ENCODE measurements around the gene RUSC2. TPM values are rescaled to one million over a fixed set of nuclear protein-coding genes. Genes with fewer than 3 reads are reported as not detected.
"Not testable (repeated sequence)": the region's sequence is repeated elsewhere in the genome, so short reads cannot be mapped to it uniquely, and the experiment has no call there.

Gene RUSC2
- total RNA-seq, 2 donors from 2014 or later, result 0.18 to 0.75 TPM

DNA sequence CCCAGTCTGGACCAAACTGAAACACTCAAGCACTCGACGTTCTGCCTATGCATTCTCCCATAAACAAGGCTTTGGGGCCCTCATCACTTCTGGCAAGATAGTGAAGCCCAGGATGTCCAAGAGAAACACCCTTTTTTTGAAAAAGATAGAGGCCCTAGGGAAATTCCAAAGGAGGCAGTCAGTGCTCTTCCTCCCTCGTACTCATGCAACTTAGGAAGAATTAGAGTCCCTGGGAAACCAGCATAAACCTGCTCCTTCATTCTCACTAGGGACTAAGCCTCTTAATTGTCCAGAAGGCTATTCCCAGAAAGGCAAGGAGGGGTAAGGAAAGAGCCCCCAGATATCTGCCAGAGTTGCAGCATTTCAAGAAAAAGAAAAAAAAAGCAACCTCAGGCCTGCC, 7.8 kb upstream of the RUSC2 start:
- peaks cover 25% of the 10 kb centered on the region for H3K27me3 Mint-ChIP-seq
- H3K4me1 Mint-ChIP-seq, result peaks cover 4% of the 10 kb centered on the region
- no peaks in the 10 kb centered on the region for H3K9me3 ChIP-seq (ENCODE audit: control insufficient read depth, low read length, poor library complexity, severe bottlenecking)
- H3K4me3 Mint-ChIP-seq, result no peak overlapping the region
- no peak for DNase-seq
- no peaks in the 10 kb centered on the region for H3K36me3 Mint-ChIP-seq (ENCODE audit: low read depth)
- no peak for ATAC-seq
- no peak overlapping the region for H3K27ac Mint-ChIP-seq

DNA sequence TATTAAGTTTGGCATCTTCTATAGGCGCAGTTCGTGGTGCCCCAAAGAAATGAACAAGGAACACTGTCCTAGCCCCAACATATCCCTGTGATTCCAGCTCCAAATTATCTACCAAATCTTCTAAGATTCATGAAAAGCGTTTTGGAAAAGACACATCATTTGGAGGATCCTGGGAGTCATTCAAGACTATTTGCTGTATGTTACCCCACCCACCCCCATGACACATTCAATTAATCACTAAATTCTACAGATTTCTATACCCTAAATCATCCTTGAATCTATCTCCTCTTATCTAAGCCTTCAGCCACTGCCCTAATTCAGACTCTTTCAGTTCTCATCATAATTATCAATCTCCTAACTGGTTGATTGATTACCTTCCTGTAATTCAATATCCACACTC, 5.5 kb upstream of the RUSC2 start:
- ATAC-seq, result no peak
- H3K27me3 Mint-ChIP-seq, result peaks cover 40% of the 10 kb centered on the region
- peaks cover 8% of the 10 kb centered on the region for H3K4me1 Mint-ChIP-seq

GRCh38 chr9:35487081-35487480, 2.8 kb upstream of the RUSC2 start:
- Mint-ChIP-seq H3K4me3 (no peak overlapping the region), H3K27me3 (peaks cover 35% of the 10 kb centered on the region)
- DNase-seq, result no peak

More for the DNA sequence above, 5.5 kb upstream of the RUSC2 start:
- no peak for DNase-seq
- H3K9me3 ChIP-seq (ENCODE audit: control insufficient read depth, low read length, poor library complexity, severe bottlenecking), result no peaks in the 10 kb centered on the region
- Mint-ChIP-seq H3K36me3 (ENCODE audit: low read depth) (peaks cover 2% of the 10 kb centered on the region), H3K27ac (no peak overlapping the region), H3K4me3 (no peak overlapping the region)

DNA sequence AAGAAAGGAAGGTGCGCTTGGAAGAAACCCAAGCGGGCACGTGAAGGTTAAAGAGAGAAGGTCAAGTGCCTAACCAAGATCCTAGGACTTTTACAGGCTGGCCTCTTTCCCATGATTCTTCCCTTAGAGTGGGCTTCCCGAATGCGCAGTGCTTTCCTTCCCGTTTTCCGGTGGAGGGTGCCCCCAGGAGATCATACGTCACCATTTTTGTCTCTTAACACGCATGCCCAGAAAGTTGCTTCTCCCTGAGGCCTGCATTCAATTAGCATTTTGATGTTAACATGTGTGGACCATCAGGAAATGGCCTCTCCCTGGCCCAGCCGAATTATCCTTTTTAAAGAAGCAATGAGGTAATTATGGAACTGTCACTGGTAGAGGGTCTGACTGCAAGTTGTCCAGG, 1.9 kb upstream of the RUSC2 start:
- no peaks in the 10 kb centered on the region for H3K9me3 ChIP-seq (ENCODE audit: control insufficient read depth, low read length, poor library complexity, severe bottlenecking)
- peaks cover 2% of the 10 kb centered on the region for H3K36me3 Mint-ChIP-seq (ENCODE audit: low read depth)
- no peak for DNase-seq
- H3K27ac Mint-ChIP-seq, result no peak overlapping the region
- H3K4me1 Mint-ChIP-seq, result peaks cover 14% of the 10 kb centered on the region
- peaks cover 35% of the 10 kb centered on the region for H3K27me3 Mint-ChIP-seq
- ATAC-seq, result no peak
- no peak overlapping the region for H3K4me3 Mint-ChIP-seq

More at GRCh38 chr9:35487081-35487480, 2.8 kb upstream of the RUSC2 start:
- Mint-ChIP-seq H3K27ac (no peak overlapping the region), H3K36me3 (ENCODE audit: low read depth) (peaks cover 2% of the 10 kb centered on the region), H3K4me1 (peaks cover 14% of the 10 kb centered on the region)
- H3K9me3 ChIP-seq (ENCODE audit: control insufficient read depth, low read length, poor library complexity, severe bottlenecking), result no peaks in the 10 kb centered on the region
- ATAC-seq, result no peak

GRCh38 chr9:35488566-35489312, 1.2 kb upstream of the RUSC2 start:
- DNase-seq, result no peak
- peaks cover 14% of the 10 kb centered on the region for H3K4me1 Mint-ChIP-seq
- no peaks in the 10 kb centered on the region for H3K9me3 ChIP-seq (ENCODE audit: control insufficient read depth, low read length, poor library complexity, severe bottlenecking)
- H3K27ac Mint-ChIP-seq, result no peak overlapping the region
- peaks cover 35% of the 10 kb centered on the region for H3K27me3 Mint-ChIP-seq
- ATAC-seq, result no peak
- no peak overlapping the region for H3K4me3 Mint-ChIP-seq
- peaks cover 2% of the 10 kb centered on the region for H3K36me3 Mint-ChIP-seq (ENCODE audit: low read depth)

- ATAC-seq (no peak), DNase-seq (no peak)
- Mint-ChIP-seq H3K36me3 (ENCODE audit: low read depth) (peaks cover 2% of the 10 kb centered on the region), H3K27ac (no peak overlapping the region), H3K4me1 (peaks cover 12% of the 10 kb centered on the region), H3K27me3 (peaks cover 35% of the 10 kb centered on the region), H3K4me3 (peak overlapping the region; percentile 87)
- no peaks in the 10 kb centered on the region for H3K9me3 ChIP-seq (ENCODE audit: control insufficient read depth, low read length, poor library complexity, severe bottlenecking)
Measured at GRCh38 chr9:35490155-35490909, 421 bp downstream of the RUSC2 start.

DNA sequence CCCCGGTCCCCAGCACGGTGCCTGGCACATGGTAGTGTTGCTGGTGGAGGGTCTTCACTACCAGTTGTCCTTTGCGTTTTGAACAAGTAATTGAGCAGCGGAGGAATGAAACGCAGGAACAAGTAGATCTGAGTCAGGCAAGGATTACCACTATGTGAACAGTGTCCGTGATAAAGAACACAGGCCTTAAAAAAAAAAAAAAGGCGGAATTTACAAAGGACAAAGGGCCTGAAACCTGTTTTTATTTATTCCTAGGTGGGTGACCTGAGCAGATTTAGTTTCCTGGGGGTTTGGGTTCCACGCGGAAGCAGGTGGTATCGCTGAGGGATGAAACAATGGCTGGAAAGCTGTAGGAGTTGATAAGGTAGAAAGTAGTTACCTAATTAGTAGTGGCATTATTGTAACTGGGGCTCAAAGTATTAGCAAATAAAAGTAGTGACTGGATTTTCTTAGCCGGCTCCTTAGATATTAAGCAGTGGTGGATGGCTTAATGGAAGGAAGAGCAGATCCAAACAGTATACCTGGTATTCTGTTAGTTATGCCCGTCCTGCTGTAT, 1.1 kb downstream of the RUSC2 start:
- Mint-ChIP-seq H3K4me3 (peak overlapping the region; percentile 87), H3K36me3 (ENCODE audit: low read depth) (peaks cover 2% of the 10 kb centered on the region), H3K27me3 (peaks cover 35% of the 10 kb centered on the region), H3K27ac (no peak overlapping the region), H3K4me1 (peaks cover 17% of the 10 kb centered on the region)
- ATAC-seq (no peak), DNase-seq (no peak)
- H3K9me3 ChIP-seq (ENCODE audit: control insufficient read depth, low read length, poor library complexity, severe bottlenecking), result no peaks in the 10 kb centered on the region

DNA sequence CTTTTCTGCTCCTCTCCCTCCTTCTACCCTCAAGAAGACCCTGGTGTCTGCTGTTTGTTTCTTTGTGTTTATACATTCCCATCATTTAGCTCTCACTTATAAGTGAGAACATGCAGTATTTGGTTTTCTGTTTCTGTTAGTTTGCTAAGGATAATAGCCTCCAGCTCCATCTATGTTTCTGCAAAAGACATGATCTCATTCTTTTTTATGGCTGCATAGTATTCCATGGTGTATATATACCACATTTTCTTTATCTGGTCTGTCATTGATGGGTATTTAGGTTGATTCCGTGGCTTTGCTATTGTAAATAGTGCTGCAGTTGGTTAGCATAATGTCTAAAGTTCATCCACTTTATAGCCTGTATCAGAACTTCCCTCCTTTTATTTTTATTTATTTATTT, 3.2 kb downstream of the RUSC2 start:
- Mint-ChIP-seq H3K27me3 (peaks cover 26% of the 10 kb centered on the region), H3K4me1 (peaks cover 18% of the 10 kb centered on the region)
- H3K36me3 Mint-ChIP-seq (ENCODE audit: low read depth); ATAC-seq; H3K27ac Mint-ChIP-seq; H3K9me3 ChIP-seq (ENCODE audit: control insufficient read depth, low read length, poor library complexity, severe bottlenecking); H3K4me3 Mint-ChIP-seq; DNase-seq: not testable (repeated sequence)

DNA sequence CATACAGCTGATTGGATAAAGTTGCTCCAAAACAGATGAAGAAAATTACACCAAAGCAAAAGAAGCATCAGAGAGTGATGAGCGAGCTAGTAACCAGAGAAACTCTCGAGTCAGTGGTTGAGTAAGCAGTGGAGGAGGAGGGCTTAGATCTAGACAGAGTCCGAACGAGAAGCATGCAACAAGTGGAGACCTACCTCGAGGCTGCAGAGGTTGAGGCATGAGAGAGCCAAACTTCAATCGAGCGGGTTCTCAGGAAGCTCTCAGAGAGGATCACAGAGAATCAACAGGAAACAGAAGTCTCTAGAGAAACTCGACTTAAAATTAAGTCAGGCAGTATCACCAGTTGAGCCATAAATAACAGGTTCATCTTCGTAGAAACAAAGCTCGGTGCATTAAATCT, 6.1 kb downstream of the RUSC2 start:
- peaks cover 5% of the 10 kb centered on the region for H3K27me3 Mint-ChIP-seq
- H3K4me1 Mint-ChIP-seq, result peaks cover 6% of the 10 kb centered on the region
- H3K9me3 ChIP-seq (ENCODE audit: control insufficient read depth, low read length, poor library complexity, severe bottlenecking), result no peaks in the 10 kb centered on the region
- H3K36me3 Mint-ChIP-seq (ENCODE audit: low read depth), result no peaks in the 10 kb centered on the region
- peak overlapping the region; percentile 31 for H3K4me3 Mint-ChIP-seq
- DNase-seq, result no peak
- ATAC-seq, result peak; percentile 42
- H3K27ac Mint-ChIP-seq, result peak overlapping the region; percentile 12

DNA sequence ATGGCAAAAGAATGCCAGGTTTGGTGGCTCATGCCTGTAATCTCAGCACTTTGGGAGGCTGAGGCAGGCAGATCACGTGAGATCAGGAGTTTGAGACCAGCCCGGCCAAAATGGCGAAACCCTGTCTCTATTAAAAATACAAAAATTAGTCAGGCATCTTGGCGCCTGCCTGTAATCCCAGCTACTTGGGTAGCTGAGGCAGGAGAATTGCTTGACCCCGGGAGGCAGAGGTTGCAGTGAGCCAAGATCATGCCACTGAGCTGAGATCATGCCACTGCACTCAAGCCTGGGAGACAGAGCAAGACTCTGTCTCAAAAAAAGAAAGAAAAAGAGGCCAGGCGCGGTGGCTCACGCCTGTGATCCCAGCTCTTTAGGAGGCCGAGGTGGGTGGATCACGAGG, 8.3 kb downstream of the RUSC2 start:
- H3K9me3 ChIP-seq (ENCODE audit: control insufficient read depth, low read length, poor library complexity, severe bottlenecking); H3K27ac Mint-ChIP-seq; DNase-seq; H3K27me3 Mint-ChIP-seq; H3K4me1 Mint-ChIP-seq; H3K4me3 Mint-ChIP-seq; ATAC-seq; H3K36me3 Mint-ChIP-seq (ENCODE audit: low read depth): not testable (repeated sequence)

DNA sequence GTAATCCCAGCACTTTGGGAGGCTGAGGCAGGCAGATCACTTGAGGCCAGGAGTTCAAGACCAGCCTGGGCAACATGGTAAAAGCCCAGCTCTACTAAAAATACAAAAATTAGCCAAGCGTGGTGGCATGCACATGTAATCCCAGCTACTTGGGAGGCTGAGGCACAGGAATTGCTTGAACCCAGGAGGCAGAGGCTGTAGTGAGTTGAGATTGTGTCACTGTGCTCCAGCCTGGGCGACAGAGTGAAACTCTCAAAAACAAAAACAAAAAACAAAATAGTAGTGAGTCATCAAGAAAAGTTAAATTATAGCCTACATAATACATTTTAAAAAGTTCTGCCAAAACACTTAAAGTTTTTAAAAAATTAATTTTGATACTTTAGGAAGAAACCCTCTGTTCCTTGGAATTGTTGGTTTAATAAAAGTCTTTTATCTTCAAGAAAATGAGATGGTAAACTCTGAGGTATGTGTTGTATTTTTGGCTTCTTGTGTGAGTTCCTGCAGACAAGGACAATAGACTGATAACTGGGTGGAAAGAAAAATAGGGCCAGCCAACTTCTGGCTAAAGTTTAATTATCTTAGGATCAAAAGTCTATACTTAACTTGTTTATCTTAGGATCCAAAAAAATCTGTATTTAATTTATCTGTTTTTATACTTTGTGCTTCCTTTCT, 9.3 kb downstream of the RUSC2 start:
- Mint-ChIP-seq H3K27ac (no peak overlapping the region), H3K4me3 (no peak overlapping the region), H3K27me3 (no peaks in the 10 kb centered on the region), H3K4me1 (peaks cover 6% of the 10 kb centered on the region), H3K36me3 (ENCODE audit: low read depth) (no peaks in the 10 kb centered on the region)
- DNase-seq (no peak), ATAC-seq (no peak)
- H3K9me3 ChIP-seq (ENCODE audit: control insufficient read depth, low read length, poor library complexity, severe bottlenecking), result no peaks in the 10 kb centered on the region

- Mint-ChIP-seq H3K27me3 (no peaks in the 10 kb centered on the region), H3K27ac (no peak overlapping the region), H3K4me1 (peaks cover 6% of the 10 kb centered on the region), H3K36me3 (ENCODE audit: low read depth) (no peaks in the 10 kb centered on the region), H3K4me3 (no peak overlapping the region)
- no peaks in the 10 kb centered on the region for H3K9me3 ChIP-seq (ENCODE audit: control insufficient read depth, low read length, poor library complexity, severe bottlenecking)
- ATAC-seq (no peak), DNase-seq (no peak)
Measured at GRCh38 chr9:35499701-35500030, 9.8 kb downstream of the RUSC2 start.

DNA sequence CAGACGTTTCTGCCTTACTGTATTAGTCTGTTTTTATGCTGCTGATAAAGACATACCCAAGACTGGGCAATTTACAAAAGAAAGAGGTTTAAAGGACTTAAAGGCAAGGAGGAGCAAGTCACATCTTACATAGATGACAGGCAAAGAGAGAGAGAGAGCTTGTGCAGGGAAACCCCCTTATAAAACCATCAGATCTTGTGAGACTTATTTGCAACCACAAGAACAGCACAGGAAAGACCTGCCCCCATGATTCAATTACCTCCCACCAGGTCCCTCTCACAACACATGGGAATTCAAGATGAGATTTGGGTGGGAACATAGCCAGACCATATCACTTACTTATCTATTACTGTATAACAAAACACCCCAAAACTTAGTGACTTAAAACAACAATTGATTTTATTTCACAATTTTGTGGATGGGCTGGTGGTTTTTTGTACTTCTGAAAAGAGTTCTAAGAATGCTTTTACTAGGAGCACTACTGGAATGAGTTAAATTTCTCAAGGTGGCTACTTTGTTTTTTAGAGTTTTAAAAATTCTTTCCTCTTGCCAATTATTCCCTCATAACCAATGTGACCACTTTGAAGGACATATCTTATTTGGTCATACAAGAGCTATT, 10.3 kb downstream of the RUSC2 start:
- no peak for ATAC-seq

More for the DNA sequence above, 10.3 kb downstream of the RUSC2 start:
- Mint-ChIP-seq H3K27me3 (peaks cover 4% of the 10 kb centered on the region), H3K27ac (no peak overlapping the region), H3K4me1 (peaks cover 6% of the 10 kb centered on the region), H3K36me3 (ENCODE audit: low read depth) (no peaks in the 10 kb centered on the region), H3K4me3 (no peak overlapping the region)
- no peaks in the 10 kb centered on the region for H3K9me3 ChIP-seq (ENCODE audit: control insufficient read depth, low read length, poor library complexity, severe bottlenecking)
- DNase-seq, result no peak
